ENCODE measurements around the gene TRIM32. TPM values are rescaled to one million over a fixed set of nuclear protein-coding genes. Genes with fewer than 3 reads are reported as not detected.

Gene TRIM32
- total RNA-seq, 6 experiments from 2014 or later = 5.2 to 8.4 (median 6.6) TPM

- DNase-seq (no peak), ATAC-seq (no peak)
- intact Hi-C loops (cut with DNase I) = loop anchor here in 1 of 2 donors (10.0 kb wide), 1 partner anchor 59 kb away; no protein-coding TSS in a partner anchor
- Histone ChIP-seq H3K4me3 (no peak overlapping the region), H3K27ac (no peak overlapping the region), H3K9me3 (no peaks in the 10 kb centered on the region), H3K27me3 (no peaks in the 10 kb centered on the region), H3K36me3 (no peaks in the 10 kb centered on the region), H3K4me1 (peaks cover 0 to 3% (median 0%) of the 10 kb centered on the region in 4 donors)
- WGBS (ENCODE audit: insufficient coverage, low coverage, low lambda C conversion rate, missing lambda C conversion rate) = 82% methylated on average over 2 of the region's 2 CpGs
- no peak for TF ChIP-seq POLR2A (IDR thresholded peaks at IDR 0.05)
- TF ChIP-seq CTCF (IDR thresholded peaks at IDR 0.05) = no peak
Measured at GRCh38 chr9:116644091-116644688, 42.9 kb upstream of the TRIM32 start.

GRCh38 chr9:116646661-116647514 lies 40.2 kb upstream of the TRIM32 start:
- Histone ChIP-seq H3K4me3 (no peak overlapping the region), H3K36me3 (no peaks in the 10 kb centered on the region), H3K27me3 (no peaks in the 10 kb centered on the region), H3K9me3 (no peaks in the 10 kb centered on the region), H3K4me1 (no peaks in the 10 kb centered on the region), H3K27ac (no peak overlapping the region)
- intact Hi-C loops (cut with DNase I) = loop anchor here in 1 of 2 donors (10.0 kb wide), 1 partner anchor 62 kb away; no protein-coding TSS in a partner anchor
- TF ChIP-seq POLR2A (IDR thresholded peaks at IDR 0.05) (no peak), CTCF (IDR thresholded peaks at IDR 0.05) (peak; percentile 48 to 69 (median 66))
- DNase-seq (no peak), ATAC-seq (peak; percentile 74 to 87 (median 80))
- 71% methylated on average over 5 of the region's 5 CpGs for WGBS (ENCODE audit: insufficient coverage, low coverage, low lambda C conversion rate, missing lambda C conversion rate)

- WGBS (ENCODE audit: insufficient coverage, low coverage, low lambda C conversion rate, missing lambda C conversion rate) = no CpG with 5 or more reads among the region's 4 CpGs
Measured at GRCh38 chr9:116647515-116647809, 39.6 kb upstream of the TRIM32 start.

More at GRCh38 chr9:116647515-116647809, 39.6 kb upstream of the TRIM32 start:
- H3K4me1 ChIP-seq = no peaks in the 10 kb centered on the region
- H3K27me3 ChIP-seq = no peaks in the 10 kb centered on the region
- DNase-seq = peak in 2 of 3 donors; percentile 59 to 82
- no peak overlapping the region for H3K27ac ChIP-seq
- no peak overlapping the region for H3K4me3 ChIP-seq
- TF ChIP-seq POLR2A (IDR thresholded peaks at IDR 0.05) (no peak), CTCF (IDR thresholded peaks at IDR 0.05) (peak in 2 of 4 donors; percentile 1 to 3)
- no peaks in the 10 kb centered on the region for H3K9me3 ChIP-seq
- peak; percentile 70 to 90 (median 78) for ATAC-seq
- intact Hi-C loops (cut with DNase I) = loop anchor here in 1 of 2 donors (10.0 kb wide), 1 partner anchor 63 kb away; no protein-coding TSS in a partner anchor
- H3K36me3 ChIP-seq = no peaks in the 10 kb centered on the region
